ENCODE data around the gene CAMTA1. TPM values are rescaled to one million over a fixed set of nuclear protein-coding genes. Genes with fewer than 3 reads are reported as not detected.

Gene CAMTA1
- total RNA-seq, 2 donors from 2014 or later, result 100 to 102 TPM

- no peak for DNase-seq (ENCODE audit: low spot score)
- H3K4me3 ChIP-seq, result no peak overlapping the region
- WGBS, result 53% methylated on average over 2 of the region's 2 CpGs
These were observed 494.5 kb downstream of the CAMTA1 start for GRCh38 chr1:7279769-7280168.

GRCh38 chr1:7280347-7280960 is 495.2 kb downstream of the CAMTA1 start:
- H3K27me3 ChIP-seq (replicated peaks; ENCODE audit: insufficient read depth), result no peaks in the 10 kb centered on the region
- H3K4me3 ChIP-seq, result no peak overlapping the region
- DNase-seq (ENCODE audit: low spot score), result no peak
- no peaks in the 10 kb centered on the region for H3K4me1 ChIP-seq (replicated peaks)
- H3K9me3 ChIP-seq, result no peaks in the 10 kb centered on the region
- intact Hi-C loops (cut with DNase I), result no loop called here
- 78% methylated on average over 7 of the region's 7 CpGs for WGBS
- H3K27ac ChIP-seq, result no peak overlapping the region
- no peaks in the 10 kb centered on the region for H3K36me3 ChIP-seq
- TF ChIP-seq POLR2AphosphoS5 (IDR thresholded peaks at IDR 0.05) (no peak), POLR2A (IDR thresholded peaks at IDR 0.05) (no peak), CTCF (IDR thresholded peaks at IDR 0.05) (no peak)

More at GRCh38 chr1:7279769-7280168, 494.5 kb downstream of the CAMTA1 start:
- Histone ChIP-seq H3K27ac (no peak overlapping the region), H3K36me3 (no peaks in the 10 kb centered on the region), H3K27me3 (replicated peaks; ENCODE audit: insufficient read depth) (no peaks in the 10 kb centered on the region), H3K9me3 (no peaks in the 10 kb centered on the region), H3K4me1 (replicated peaks) (no peaks in the 10 kb centered on the region)
- intact Hi-C loops (cut with DNase I), result no loop called here
- no peak for TF ChIP-seq POLR2A (IDR thresholded peaks at IDR 0.05)
- no peak for TF ChIP-seq CTCF (IDR thresholded peaks at IDR 0.05)
- no peak for TF ChIP-seq POLR2AphosphoS5 (IDR thresholded peaks at IDR 0.05)

- Histone ChIP-seq H3K27me3 (replicated peaks; ENCODE audit: insufficient read depth) (no peaks in the 10 kb centered on the region), H3K4me3 (no peak overlapping the region), H3K27ac (no peak overlapping the region), H3K36me3 (no peaks in the 10 kb centered on the region), H3K9me3 (no peaks in the 10 kb centered on the region), H3K4me1 (replicated peaks) (no peaks in the 10 kb centered on the region)
- TF ChIP-seq POLR2A (IDR thresholded peaks at IDR 0.05) (no peak), CTCF (IDR thresholded peaks at IDR 0.05) (no peak), POLR2AphosphoS5 (IDR thresholded peaks at IDR 0.05) (no peak)
- DNase-seq (ENCODE audit: low spot score), result no peak
- 66% methylated on average over 5 of the region's 5 CpGs for WGBS
- intact Hi-C loops (cut with DNase I), result no loop called here
These were observed 496.6 kb downstream of the CAMTA1 start for GRCh38 chr1:7281821-7282220.

GRCh38 chr1:7284839-7285435 is 499.7 kb downstream of the CAMTA1 start:
- no peak overlapping the region for H3K27ac ChIP-seq
- 96% methylated on average over 10 of the region's 10 CpGs for WGBS
- intact Hi-C loops (cut with DNase I), result no loop called here

More at GRCh38 chr1:7284839-7285435, 499.7 kb downstream of the CAMTA1 start:
- Histone ChIP-seq H3K4me3 (no peak overlapping the region), H3K4me1 (replicated peaks) (no peaks in the 10 kb centered on the region), H3K27me3 (replicated peaks; ENCODE audit: insufficient read depth) (no peaks in the 10 kb centered on the region), H3K9me3 (no peaks in the 10 kb centered on the region), H3K36me3 (no peaks in the 10 kb centered on the region)
- TF ChIP-seq POLR2A (IDR thresholded peaks at IDR 0.05) (no peak), POLR2AphosphoS5 (IDR thresholded peaks at IDR 0.05) (no peak), CTCF (IDR thresholded peaks at IDR 0.05) (no peak)
- no peak for DNase-seq (ENCODE audit: low spot score)

All from prostate gland (tissue), 2 donors.